ACC112 (cell line): ENCODE data around the gene FERMT2.

Source experiments
- H2AFZ ChIP-seq: fragments of 200-600 bp; sonication (generic); one replicate; pipeline ENCODE4 v1.6.0; 2017; ENCODE audit warnings: antibody characterized with exemption, low read length; ENCODE audit not compliant: unreplicated experiment
- H3K27ac ChIP-seq: fragments of 200-600 bp; sonication (generic); 2 replicates; pipeline ENCODE4 v1.5.1; 2014; ENCODE audit warnings: low read depth, mild to moderate bottlenecking, antibody characterized with exemption, low read length, moderate library complexity
- H3K27me3 ChIP-seq: fragments of 200-600 bp; sonication (generic); 2 replicates; pipeline ENCODE4 v1.6.1; 2014; ENCODE audit warnings: mild to moderate bottlenecking, antibody characterized with exemption, low read length, moderate library complexity, mixed read lengths; ENCODE audit not compliant: insufficient read depth
- H3K36me3 ChIP-seq: fragments of 200-600 bp; sonication (generic); 2 replicates; pipeline ENCODE4 v1.6.1; 2016; ENCODE audit warnings: mild to moderate bottlenecking, antibody characterized with exemption, low read length, moderate library complexity, mixed read lengths; ENCODE audit not compliant: insufficient read depth
- H3K4me1 ChIP-seq: fragments of 200-600 bp; sonication (generic); one replicate; pipeline ENCODE4 v1.6.1; 2016; ENCODE audit warnings: low read length, mixed read lengths; ENCODE audit not compliant: insufficient read depth, unreplicated experiment, control insufficient read depth
- H3K4me3 ChIP-seq: fragments of 200-600 bp; sonication (generic); 2 replicates; pipeline ENCODE4 v1.5.1; 2014; ENCODE audit warnings: mild to moderate bottlenecking, low read depth, low read length
- H3K79me2 ChIP-seq: fragments of 200-600 bp; sonication (generic); one replicate; pipeline ENCODE4 v1.6.0; 2016; ENCODE audit warnings: low read length; ENCODE audit not compliant: control insufficient read depth, unreplicated experiment, insufficient read depth

FERMT2 gene

DNA sequence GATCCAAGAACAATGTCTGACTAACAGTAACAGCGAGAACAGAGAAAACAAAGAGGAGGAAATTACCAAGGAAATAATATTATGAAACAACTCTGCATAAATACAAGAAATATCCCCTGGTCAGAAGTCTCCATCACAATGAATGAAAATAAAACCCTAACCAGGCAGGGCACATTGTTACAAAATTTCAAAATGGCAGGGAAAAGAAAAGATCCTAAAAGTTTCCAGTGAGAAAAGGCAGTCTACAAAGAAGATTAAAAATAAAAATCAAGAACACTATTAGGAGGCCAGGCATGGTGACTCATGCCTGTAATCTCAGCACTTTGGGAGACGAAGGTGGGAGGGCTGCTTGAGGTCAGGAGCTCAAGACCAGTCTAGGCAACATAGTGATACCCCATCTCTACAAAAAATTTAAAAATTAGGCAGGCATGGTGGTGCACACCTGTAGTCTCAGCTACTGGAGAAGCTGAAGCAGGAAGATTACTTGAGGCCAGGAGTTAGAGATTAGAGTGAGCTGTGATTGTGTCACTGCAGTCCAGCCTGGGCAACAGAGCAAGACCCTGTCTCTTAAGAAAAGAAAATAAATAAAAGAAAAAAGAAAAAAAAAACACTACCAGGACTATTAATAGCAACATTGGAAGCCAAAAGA lies 47.8 kb downstream of the FERMT2 start:
- Histone ChIP-seq H3K27ac (peak overlapping the region; percentile 81), H3K4me1 (peaks cover 65% of the 10 kb centered on the region), H3K79me2 (peaks cover 93% of the 10 kb centered on the region), H2AFZ (no peak overlapping the region), H3K27me3 (no peaks in the 10 kb centered on the region), H3K4me3 (0 out of 2 replicates have a peak overlapping the region, but pooled peaks have one; percentile 9), H3K36me3 (peaks cover 18% of the 10 kb centered on the region)

DNA sequence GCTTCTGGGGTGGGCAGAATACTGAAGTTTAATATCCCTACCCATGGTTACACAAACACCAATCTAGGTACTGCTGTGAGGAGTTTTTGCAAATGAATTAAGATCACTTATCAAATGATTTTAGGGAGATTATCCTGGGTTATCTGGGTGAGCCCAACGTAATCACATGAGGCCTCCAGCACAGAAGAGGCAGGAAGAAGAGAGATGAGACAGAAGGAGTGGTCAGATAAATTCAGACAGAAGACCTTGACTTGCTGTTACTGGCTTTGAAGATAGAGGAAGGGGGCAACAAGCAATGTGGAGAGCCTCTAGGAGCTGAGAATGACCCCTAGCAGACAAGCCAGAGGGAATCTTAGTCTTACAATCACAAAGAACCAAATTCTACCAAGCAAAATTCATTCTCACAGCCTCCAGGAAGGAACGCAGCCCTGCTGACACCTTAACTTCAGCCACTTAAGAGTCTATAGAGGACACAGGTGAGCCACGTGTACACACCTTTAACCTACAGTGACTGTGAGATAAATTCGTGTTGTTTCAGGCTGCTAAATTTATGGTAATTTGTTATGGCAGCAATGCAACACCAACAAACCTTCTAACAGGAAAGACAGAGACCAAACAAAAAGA lies 49.4 kb downstream of the FERMT2 start:
- H3K27ac ChIP-seq: peak overlapping the region; percentile 12
- H3K79me2 ChIP-seq: peaks cover 92% of the 10 kb centered on the region
- no peak overlapping the region for H3K4me3 ChIP-seq
- peaks cover 53% of the 10 kb centered on the region for H3K4me1 ChIP-seq
- H3K36me3 ChIP-seq: peaks cover 17% of the 10 kb centered on the region
- H3K27me3 ChIP-seq: no peaks in the 10 kb centered on the region
- H2AFZ ChIP-seq: no peak overlapping the region

DNA sequence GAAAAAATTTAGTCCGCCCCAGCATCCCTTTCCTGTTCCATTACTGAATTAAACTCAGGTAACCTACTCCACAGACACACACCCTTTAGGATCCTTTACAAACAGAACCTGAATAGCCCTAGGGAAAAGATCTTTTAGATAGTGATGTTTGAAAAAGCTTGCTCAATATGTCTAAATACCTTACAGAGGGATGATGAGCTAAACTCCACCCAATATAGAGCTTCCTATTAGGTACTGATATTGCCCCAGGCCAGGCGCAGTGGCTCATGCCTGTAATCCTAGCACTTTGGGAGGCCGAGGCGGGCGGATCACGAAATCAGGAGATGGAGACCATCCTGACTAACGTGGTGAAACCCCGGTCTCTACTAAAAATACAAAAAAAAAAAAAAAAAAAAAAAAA lies 50.1 kb downstream of the FERMT2 start:
- Histone ChIP-seq H2AFZ (no peak overlapping the region), H3K27me3 (no peaks in the 10 kb centered on the region), H3K4me3 (no peak overlapping the region), H3K36me3 (peaks cover 17% of the 10 kb centered on the region), H3K4me1 (peaks cover 55% of the 10 kb centered on the region), H3K27ac (no peak overlapping the region), H3K79me2 (peaks cover 94% of the 10 kb centered on the region)

DNA sequence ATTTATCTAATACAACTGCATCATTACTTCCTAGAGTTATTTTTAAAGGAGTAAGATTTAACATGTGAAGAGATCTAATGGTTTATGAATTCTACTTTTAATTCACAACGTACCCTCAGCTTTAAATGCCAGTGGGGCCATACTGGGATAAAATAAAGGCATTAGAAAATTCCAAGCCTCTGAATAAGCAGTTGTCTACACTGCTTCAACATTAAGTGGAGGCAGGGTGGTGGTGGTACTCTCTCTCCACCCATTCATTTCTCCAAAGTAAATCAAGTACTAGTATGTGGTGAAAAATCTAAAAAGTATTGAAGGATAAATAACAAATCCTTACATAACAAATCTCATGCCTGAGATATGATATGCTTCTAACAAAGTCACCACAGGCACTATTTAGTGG lies 52.4 kb downstream of the FERMT2 start:
- Histone ChIP-seq H3K79me2 (peaks cover 94% of the 10 kb centered on the region), H2AFZ (no peak overlapping the region), H3K36me3 (peaks cover 17% of the 10 kb centered on the region), H3K27me3 (no peaks in the 10 kb centered on the region), H3K27ac (0 out of 2 replicates have a peak overlapping the region, but pooled peaks have one; percentile 5), H3K4me1 (peaks cover 50% of the 10 kb centered on the region), H3K4me3 (no peak overlapping the region)

DNA sequence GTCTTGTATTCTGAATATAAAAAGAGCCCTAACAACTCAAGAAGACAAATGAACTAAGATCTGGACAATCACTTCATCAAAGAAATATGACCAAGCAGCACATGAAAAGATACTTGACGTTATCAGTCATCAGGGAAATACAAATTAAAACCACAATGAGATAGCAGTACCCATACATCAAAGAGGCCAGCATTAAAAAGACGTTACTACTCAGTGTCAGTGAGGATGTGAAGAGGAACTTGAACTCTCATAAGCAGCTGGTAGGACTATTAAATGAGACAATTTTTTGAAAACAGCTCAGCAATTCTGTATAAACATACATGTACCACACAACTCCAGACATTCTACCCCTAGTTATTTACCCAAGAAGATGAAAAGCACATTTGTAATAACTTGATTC lies 55.9 kb downstream of the FERMT2 start:
- Histone ChIP-seq H3K4me3 (peak overlapping the region; percentile 41), H3K36me3 (peaks cover 26% of the 10 kb centered on the region), H3K79me2 (peaks cover 85% of the 10 kb centered on the region), H2AFZ (no peak overlapping the region), H3K4me1 (peaks cover 39% of the 10 kb centered on the region), H3K27ac (peak overlapping the region; percentile 58), H3K27me3 (no peaks in the 10 kb centered on the region)

DNA sequence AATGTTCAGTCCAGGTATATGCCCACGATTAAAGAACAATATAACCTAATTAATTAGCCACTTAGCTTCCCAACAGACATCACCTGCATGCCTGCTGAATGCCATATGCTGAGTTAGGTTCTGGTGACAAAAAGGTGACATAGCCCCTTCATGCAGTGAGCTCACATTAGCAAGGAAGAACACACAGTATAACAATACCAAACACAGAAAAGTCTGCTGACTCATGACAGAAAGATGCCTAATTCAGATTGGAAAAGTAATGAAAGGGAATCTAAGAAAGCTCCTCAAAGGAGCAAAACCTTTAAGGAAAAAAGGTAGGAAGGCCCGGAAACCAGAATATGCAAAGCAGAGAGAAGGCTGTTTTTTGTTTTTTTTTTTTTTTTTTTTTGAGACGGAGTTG lies 59.0 kb downstream of the FERMT2 start:
- H3K4me1 ChIP-seq: peaks cover 30% of the 10 kb centered on the region
- no peaks in the 10 kb centered on the region for H3K27me3 ChIP-seq
- no peak overlapping the region for H3K4me3 ChIP-seq
- H2AFZ ChIP-seq: no peak overlapping the region
- H3K36me3 ChIP-seq: peaks cover 24% of the 10 kb centered on the region
- peaks cover 75% of the 10 kb centered on the region for H3K79me2 ChIP-seq
- no peak overlapping the region for H3K27ac ChIP-seq

DNA sequence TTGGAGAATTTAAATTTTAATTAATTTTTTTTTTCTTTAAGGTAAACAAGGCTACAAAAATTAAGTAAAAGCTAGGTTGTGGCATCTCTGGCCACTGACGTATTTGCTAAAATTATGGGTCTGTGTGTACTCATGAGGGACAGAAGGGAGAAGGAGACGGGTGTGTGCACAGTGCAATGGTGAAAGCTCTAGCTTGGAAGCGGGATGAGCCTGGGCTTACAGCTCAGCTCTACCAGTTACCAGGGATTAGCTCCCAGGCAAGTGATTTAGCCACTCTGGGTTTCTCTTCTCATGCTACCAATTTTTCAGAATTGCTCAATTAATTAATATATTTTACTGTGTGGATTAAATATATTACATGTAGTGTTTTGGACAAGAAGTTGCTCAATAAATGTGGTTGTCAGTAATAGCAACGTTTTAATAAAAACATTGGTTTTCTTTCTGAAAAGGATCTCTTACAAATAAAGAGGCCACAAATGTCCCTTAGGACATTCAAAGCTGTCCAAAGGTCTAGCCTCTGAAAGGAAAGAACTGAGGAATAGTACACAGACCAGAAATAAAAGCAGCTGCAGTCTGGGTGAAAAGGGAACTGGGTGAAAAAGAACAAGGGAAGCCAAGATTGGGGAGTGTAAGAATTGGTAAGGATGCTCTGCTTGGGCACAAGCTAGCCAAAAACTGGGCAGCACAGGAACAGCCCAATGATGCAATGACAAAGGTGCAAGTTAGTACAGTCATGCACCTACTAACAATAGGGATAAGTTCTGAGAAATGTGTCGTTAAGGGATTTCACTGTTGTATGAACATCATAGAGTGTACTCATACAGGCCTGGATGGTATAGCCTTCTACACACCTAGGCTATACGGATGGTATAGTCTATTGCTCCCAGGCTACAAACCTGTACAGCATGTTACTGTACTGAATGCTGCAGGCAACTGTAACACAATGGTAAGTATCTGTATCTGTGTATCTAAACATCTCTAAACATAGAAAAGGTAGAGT lies 61.7 kb downstream of the FERMT2 start:
- Histone ChIP-seq H3K4me1 (peaks cover 14% of the 10 kb centered on the region), H2AFZ (no peak overlapping the region), H3K27ac (no peak overlapping the region), H3K4me3 (no peak overlapping the region), H3K36me3 (peaks cover 27% of the 10 kb centered on the region), H3K27me3 (no peaks in the 10 kb centered on the region), H3K79me2 (peaks cover 55% of the 10 kb centered on the region)

DNA sequence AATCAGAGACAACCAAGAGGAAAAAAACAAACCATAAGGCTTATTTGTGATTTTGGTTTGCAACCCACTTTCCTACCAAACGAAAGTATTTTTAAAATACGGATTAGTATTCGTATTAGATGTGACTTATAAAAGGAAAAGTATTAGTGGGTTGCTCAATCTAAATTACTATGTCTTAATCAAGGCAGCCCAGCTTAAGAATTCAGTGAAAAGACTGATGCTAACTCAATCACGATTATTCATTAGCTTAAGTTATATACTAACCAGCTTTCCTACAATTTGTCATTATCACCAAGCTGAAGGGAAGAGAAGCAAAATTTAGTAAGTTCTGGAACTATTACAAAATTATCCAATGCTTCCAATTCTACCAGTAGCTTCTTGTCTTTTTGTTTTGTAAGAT lies 62.7 kb downstream of the FERMT2 start:
- peaks cover 57% of the 10 kb centered on the region for H3K79me2 ChIP-seq
- H3K27me3 ChIP-seq: no peaks in the 10 kb centered on the region
- no peak overlapping the region for H3K4me3 ChIP-seq
- H3K27ac ChIP-seq: no peak overlapping the region
- no peak overlapping the region for H2AFZ ChIP-seq
- peaks cover 21% of the 10 kb centered on the region for H3K4me1 ChIP-seq
- H3K36me3 ChIP-seq: peaks cover 30% of the 10 kb centered on the region

DNA sequence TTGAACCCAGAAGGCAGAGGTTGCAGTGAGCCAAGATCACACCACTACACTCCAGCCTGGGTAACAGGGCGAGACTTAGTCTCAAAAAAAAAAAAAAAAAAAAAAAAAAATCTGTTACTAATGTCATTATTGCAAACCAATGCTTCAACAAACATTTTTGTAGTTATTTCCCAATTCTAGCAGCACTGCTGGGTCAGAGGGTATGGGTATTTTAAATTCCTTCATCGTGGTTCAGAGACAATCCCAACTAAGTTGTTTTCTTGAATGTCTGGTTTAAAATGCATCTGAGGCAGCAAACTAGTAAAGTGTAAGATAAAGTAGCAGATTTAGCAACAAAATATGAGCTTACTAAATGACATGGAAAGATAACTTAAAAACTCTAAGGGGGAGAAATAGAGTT lies 65.6 kb downstream of the FERMT2 start:
- Histone ChIP-seq H3K79me2 (peaks cover 64% of the 10 kb centered on the region), H3K36me3 (peaks cover 21% of the 10 kb centered on the region; the same call in 1 of the 2 replicates), H3K27me3 (no peaks in the 10 kb centered on the region)

DNA sequence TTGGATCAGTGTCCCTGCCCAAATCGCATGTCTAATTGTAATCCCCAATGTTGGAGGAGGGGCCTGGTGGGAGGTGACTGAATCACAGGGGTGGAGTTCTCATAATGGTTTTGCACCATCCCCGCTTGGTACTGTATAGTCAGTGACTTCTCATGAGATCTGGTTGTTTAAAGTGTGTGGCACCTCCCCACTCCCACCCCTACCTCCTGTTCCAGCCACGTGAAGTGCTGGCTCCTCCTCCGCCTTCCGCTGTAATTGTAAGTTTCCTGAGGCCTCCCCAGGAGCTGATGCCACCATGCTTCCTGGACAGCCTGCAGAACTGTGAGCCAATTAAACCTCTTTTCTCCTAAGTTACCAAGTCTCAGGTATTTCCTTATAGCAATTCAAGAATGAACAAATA lies 67.2 kb downstream of the FERMT2 start:
- peaks cover 46% of the 10 kb centered on the region for H3K4me1 ChIP-seq
- no peak overlapping the region for H2AFZ ChIP-seq
- H3K27me3 ChIP-seq: no peaks in the 10 kb centered on the region
- H3K4me3 ChIP-seq: no peak overlapping the region
- peaks cover 29% of the 10 kb centered on the region; the same call in 1 of the 2 replicates for H3K36me3 ChIP-seq
- H3K27ac ChIP-seq: no peak overlapping the region
- peaks cover 56% of the 10 kb centered on the region for H3K79me2 ChIP-seq

More for the DNA sequence above, 65.6 kb downstream of the FERMT2 start:
- Histone ChIP-seq H3K4me1 (peaks cover 36% of the 10 kb centered on the region), H2AFZ (no peak overlapping the region), H3K27ac (peak overlapping the region; percentile 57; the same call in 1 of the 2 replicates), H3K4me3 (no peak overlapping the region)
